K562 (cell line): ENCODE results near the gene CLDN5. TPM values are rescaled to one million over a fixed set of nuclear protein-coding genes. Genes with fewer than 3 reads are reported as not detected.
A peak's percentile ranks its signal among the peaks of the same experiment; 100 is the strongest.

Source experiments
- ATAC-seq: fragments of 200-7000 bp; cut with Tn5 transposase; 3 replicates; pipeline ENCODE4 v1.9.1; 2020; ENCODE audit warnings: moderate library complexity
- BruUV-seq: library from RNA; stranded (reverse); fragments of 400-500 nt; replicated peaks from 2 replicates; lab custom pipeline; 2021; lab: Mats Ljungman, UMichigan
- CTCF ChIA-PET: fragments of 300-600 bp; formaldehyde crosslinking; extraction: SDS; loops from one replicate; lab custom pipeline; 2021; ENCODE audit warnings: low intra/inter-chr PET ratio; lab: Yijun Ruan, JAX
- POLR2A ChIA-PET: fragments of 300-600, 350-650 bp; sonication (Branson Sonifier 250); formaldehyde crosslinking; extraction: SDS; loops from one replicate; lab custom pipeline; 2021; ENCODE audit warnings: antibody characterized with exemption, inconsistent platforms; lab: Yijun Ruan, JAX
- DNase-seq, 4 experiments: peaks; one replicate each; pipeline versions ENCODE4 v3.0.0 to v3.0.0-alpha.2; 2011 to 2018; ENCODE audit warnings: low spot score in 3 of 4, mixed read lengths in 3 of 4; ENCODE audit errors: extremely low read depth in 1 of 4
- FAIRE-seq: peaks from 2 replicates; lab custom pipeline; 2011; peaks lifted over from hg19 to GRCh38; lab: Jason Lieb, UNC
- H2AFZ ChIP-seq: 2 replicates; pipeline ENCODE4 v1.6.0; 2011; ENCODE audit warnings: low read depth, low read length, control low read depth, inconsistent platforms
- H3K27ac ChIP-seq: fragments of 200-600 bp; 3 replicates; pipeline ENCODE4 v1.8.0; 2011; ENCODE audit warnings: low read depth, mild to moderate bottlenecking, control low read depth, inconsistent platforms, low read length, moderate library complexity, mixed read lengths; ENCODE audit errors: extremely low read depth
- H3K27me3 ChIP-seq, 2 experiments: fragments of 300-600 bp in 1 of 2; 2 replicates in 1 of 2; 3 replicates in 1 of 2; pipeline versions ENCODE4 v1.6.0 to v1.8.0; 2011; ENCODE audit warnings: inconsistent platforms in 2 of 2, low read length in 2 of 2, mild to moderate bottlenecking in 1 of 2, mixed read lengths in 1 of 2, moderate library complexity in 1 of 2; ENCODE audit not compliant: control insufficient read depth in 2 of 2, insufficient read depth in 2 of 2
- H3K36me3 ChIP-seq: fragments of 300-600 bp; 3 replicates; pipeline ENCODE4 v1.8.0; 2011; ENCODE audit warnings: mild to moderate bottlenecking, low read length, inconsistent platforms; ENCODE audit not compliant: control insufficient read depth, insufficient read depth
- H3K4me1 ChIP-seq, 2 experiments: fragments of 200-600 bp in 1 of 2; replicated peaks in 1 of 2; 2 replicates in 1 of 2; 3 replicates in 1 of 2; pipeline versions ENCODE4 v1.5.1 to v1.8.0; 2011; ENCODE audit warnings: inconsistent platforms in 2 of 2, low read length in 2 of 2, mild to moderate bottlenecking in 1 of 2, mixed read lengths in 1 of 2, moderate library complexity in 1 of 2; ENCODE audit not compliant: control insufficient read depth in 2 of 2, insufficient read depth in 2 of 2
- H3K4me2 ChIP-seq: 2 replicates; pipeline ENCODE4 v1.6.1; 2011; ENCODE audit warnings: low read length, control low read depth, inconsistent platforms, mixed read lengths; ENCODE audit not compliant: insufficient read depth
- H3K4me3 ChIP-seq: fragments of 200-600 bp; sonication (generic), shearing (Covaris generic); 2 replicates; pipeline ENCODE4 v1.5.1; 2016; ENCODE audit warnings: control low read depth, inconsistent platforms
- H3K79me2 ChIP-seq: fragments of 200-600 bp; 3 replicates; pipeline ENCODE4 v1.8.0; 2011; ENCODE audit warnings: low read length, inconsistent platforms; ENCODE audit not compliant: control insufficient read depth, insufficient read depth
- H3K9ac ChIP-seq, 2 experiments: 2 replicates each; pipeline versions ENCODE4 v1.6.0 to v1.6.1; 2011; ENCODE audit warnings: low read depth in 2 of 2, low read length in 2 of 2, control low read depth in 1 of 2, inconsistent platforms in 1 of 2, mild to moderate bottlenecking in 1 of 2, mixed read lengths in 1 of 2; ENCODE audit not compliant: insufficient read depth in 1 of 2
- H3K9me1 ChIP-seq: one replicate; pipeline ENCODE4 v1.6.0; 2011; ENCODE audit warnings: inconsistent platforms, mild to moderate bottlenecking, low read length, moderate library complexity; ENCODE audit not compliant: control insufficient read depth, insufficient read depth
- H3K9me3 ChIP-seq: replicated peaks from 2 replicates; pipeline ENCODE4 v1.5.1; 2011; ENCODE audit warnings: low read depth, low read length, inconsistent platforms; ENCODE audit not compliant: control insufficient read depth, insufficient read depth
- H4K20me1 ChIP-seq: replicated peaks from 2 replicates; pipeline ENCODE4 v1.6.1; 2011; ENCODE audit warnings: low read length, inconsistent platforms, mixed read lengths; ENCODE audit not compliant: control insufficient read depth, insufficient read depth
- BCL6 ChIP-seq: fragments of 250-450 bp; sonication (Bioruptor Pico); IDR thresholded peaks from 2 replicates; pipeline ENCODE4 v1.4.0; 2020
- CHD2 ChIP-seq: IDR thresholded peaks from 2 replicates; pipeline ENCODE4 v1.6.1; 2011; ENCODE audit warnings: low read depth, low read length
- ETV1 ChIP-seq: fragments of 450-650 bp; conservative IDR thresholded peaks from 2 replicates; pipeline ENCODE4 v1.6.1; 2016; ENCODE audit warnings: missing genetic modification characterization, control low read depth, low read depth, missing compliant biosample characterization
- FOXA3 ChIP-seq, 2 experiments: fragments of 450-650 bp in 1 of 2; sonication (generic) in 1 of 2; formaldehyde crosslinking; IDR thresholded peaks in 1 of 2; conservative IDR thresholded peaks in 1 of 2; 2 replicates each; pipeline versions ENCODE4 v1.4.0 to v1.8.0; 2020 to 2022; ENCODE audit warnings: mild to moderate bottlenecking in 2 of 2, missing genetic modification reagents in 1 of 2
- HCFC1 ChIP-seq: IDR thresholded peaks from 2 replicates; pipeline ENCODE4 v1.6.1; 2012; ENCODE audit warnings: low read depth, low read length, improper control_type of control experiment
- JUN ChIP-seq, 2 experiments: sonication (generic) in 1 of 2; formaldehyde crosslinking in 1 of 2; IDR thresholded peaks; 2 replicates each; pipeline versions ENCODE4 v1.6.1 to v1.8.0; 2012 to 2022; ENCODE audit warnings: borderline replicate concordance in 2 of 2, mild to moderate bottlenecking in 2 of 2, improper control_type of control experiment in 1 of 2, low read depth in 1 of 2, low read length in 1 of 2, missing genetic modification reagents in 1 of 2
- MAFK ChIP-seq: IDR thresholded peaks from 2 replicates; pipeline ENCODE4 v1.6.1; 2011; ENCODE audit warnings: low read length, improper control_type of control experiment
- MCM3 ChIP-seq: fragments of 450-650 bp; IDR thresholded peaks from 2 replicates; pipeline ENCODE4 v1.6.1; 2016
- MCM7 ChIP-seq, 2 experiments: fragments of 450-650 bp; IDR thresholded peaks; 2 replicates each; pipeline ENCODE4 v1.6.1; 2016 to 2018
- NCOA1 ChIP-seq: fragments of 450-650 bp; IDR thresholded peaks from 2 replicates; pipeline ENCODE4 v1.6.1; 2016; ENCODE audit warnings: low read depth
- POU5F1 ChIP-seq: fragments of 150-350 bp; IDR thresholded peaks from 2 replicates; pipeline ENCODE4 v1.6.1; 2014; ENCODE audit warnings: borderline replicate concordance, low read length, low read depth, mild to moderate bottlenecking; ENCODE audit not compliant: partially characterized antibody
- RBM39 ChIP-seq: fragments of 200-400 bp; formaldehyde crosslinking; optimal IDR thresholded peaks from 2 replicates; pipeline ENCODE3; 2018; ENCODE audit warnings: low read depth, low read length
- TEAD4 ChIP-seq, 2 experiments: sonication (generic) in 1 of 2; formaldehyde crosslinking in 1 of 2; IDR thresholded peaks; 2 replicates each; pipeline versions ENCODE4 v1.6.1 to v1.8.0; 2012 to 2022; ENCODE audit warnings: borderline replicate concordance in 1 of 2, inconsistent platforms in 1 of 2, low read length in 1 of 2, mild to moderate bottlenecking in 1 of 2, missing genetic modification reagents in 1 of 2
- TSC22D4 ChIP-seq: fragments of 450-650 bp; IDR thresholded peaks from 2 replicates; pipeline ENCODE4 v1.6.1; 2016; ENCODE audit warnings: missing genetic modification characterization, missing biosample characterization, control low read depth
- ZFP36 ChIP-seq: fragments of 150-350 bp; IDR thresholded peaks from 2 replicates; pipeline ENCODE4 v1.6.1; 2018; ENCODE audit warnings: low read length, low read depth; ENCODE audit not compliant: partially characterized antibody
- ZNF12 ChIP-seq: sonication (generic); formaldehyde crosslinking; IDR thresholded peaks from 2 replicates; pipeline ENCODE4 v1.4.0; 2020; ENCODE audit warnings: mild to moderate bottlenecking, missing genetic modification reagents
- ZNF431 ChIP-seq: sonication (generic); formaldehyde crosslinking; IDR thresholded peaks from 2 replicates; pipeline ENCODE4 v1.8.0; 2022; ENCODE audit warnings: mild to moderate bottlenecking, missing genetic modification reagents
- ZNF764 ChIP-seq: fragments of 250-450 bp; sonication (Bioruptor Pico); IDR thresholded peaks from 2 replicates; pipeline ENCODE4 v1.4.0; 2020; ENCODE audit warnings: low read depth, mild to moderate bottlenecking, moderate library complexity
- ZNF780A ChIP-seq: fragments of 250-450 bp; sonication (Bioruptor Pico); IDR thresholded peaks from 2 replicates; pipeline ENCODE4 v1.5.0; 2021; ENCODE audit warnings: mild to moderate bottlenecking
- ZNF79 ChIP-seq: fragments of 250-450 bp; sonication (Bioruptor Pico); IDR thresholded peaks from 2 replicates; pipeline ENCODE4 v1.4.0; 2020; ENCODE audit warnings: low read depth, mild to moderate bottlenecking, moderate library complexity
- WGBS: fragments of 100-300 bp; shearing (Covaris generic); methylation state at CpG from one replicate; pipeline ENCODE4 v1.1.6; 2016; ENCODE audit warnings: low coverage, mixed read lengths; ENCODE audit not compliant: insufficient coverage; ENCODE audit errors: missing lambda C conversion rate; 5-methylcytosine and 5-hydroxymethylcytosine counted together
- in situ Hi-C: fragments of 300-500 bp; cut with MboI; formaldehyde crosslinking; loops from 4 replicates; pipeline ENCODE4 v1.15.0; 2018; ENCODE audit warnings: inconsistent platforms, mixed read lengths
- intact Hi-C: fragments of 100-400 bp; cut with micrococcal nuclease; formaldehyde crosslinking; loops from 2 replicates; pipeline ENCODE4 v1.14.2; 2022
- polyA plus RNA-seq, 8 experiments: library from polyadenylated mRNA; depleted of rRNA in 4 of 8; stranded (reverse) in 5 of 8; unstranded in 3 of 8; fragments of >200 nt; fragmentation: Nextera tagmentation in 2 of 8; fragmentation: Illumina TruSeq in 1 of 8; extraction: Ambion mirVana in 2 of 8; extraction: Trizol in 1 of 8; gene quantifications; 2 replicates each; pipeline versions ENCODE4 v1.2.1 to v1.2.3, GENCODE V29; 2011 to 2014; ENCODE audit warnings: inconsistent platforms in 1 of 8, missing spikeins in 1 of 8
- total RNA-seq, 7 experiments: library from RNA; depleted of rRNA in 6 of 7; stranded (reverse); fragments of >200 nt in 6 of 7; fragmentation: Illumina TruSeq in 2 of 7; extraction: Trizol in 2 of 7; gene quantifications; 2 replicates each; pipeline versions ENCODE4 v1.2.1 to v1.2.3, GENCODE V29; 2011 to 2021; ENCODE audit warnings: low replicate concordance in 1 of 7
- TF ChIP-seq, protein P1 (sequence below): fragments of 450-650 bp; conservative IDR thresholded peaks from 2 replicates; pipeline ENCODE4 v1.6.1; 2016; ENCODE audit warnings: missing genetic modification characterization, low read depth, mild to moderate bottlenecking, control low read depth, missing compliant biosample characterization
- TF ChIP-seq, protein P2 (sequence below): sonication (generic); formaldehyde crosslinking; IDR thresholded peaks from 2 replicates; pipeline ENCODE4 v1.9.0; 2022; ENCODE audit warnings: mild to moderate bottlenecking, missing genetic modification reagents

CLDN5 gene
- total and polyA plus RNA-seq, 9 of the 15 experiments (the other 6 are each of a cell fraction or from before 2014, with no cell fraction given) = 0.20 TPM; not detected in 8

DNA sequence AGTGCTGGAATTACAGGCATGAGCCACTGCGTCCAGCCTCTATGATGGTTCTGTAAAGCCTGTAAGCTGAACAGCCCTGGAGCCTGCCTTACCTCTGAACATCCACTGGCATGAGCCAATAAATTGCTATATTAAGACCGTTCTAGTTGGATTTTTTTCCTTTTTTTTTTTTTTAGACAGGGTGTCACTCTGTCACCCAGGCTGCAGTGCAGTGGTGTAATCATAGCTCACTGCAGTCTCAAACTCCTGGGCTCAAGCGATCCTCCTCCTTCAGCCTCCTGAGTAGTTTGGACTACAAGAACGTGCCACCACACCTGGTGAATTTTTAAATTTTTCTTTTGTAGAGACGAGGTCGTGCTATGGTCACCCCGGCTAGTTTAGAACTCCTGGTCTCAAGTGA is 26.2 kb upstream of the CLDN5 start:
- no TSS peak for BruUV-seq
- H3K9me1 ChIP-seq = no peaks in the 10 kb centered on the region
- DNase-seq (no peak), ATAC-seq (no peak), FAIRE-seq (no peak)
- ChIA-PET CTCF (no interaction called here), POLR2A (interaction anchor here (0.7 to 1.7 kb wide), 2 partner anchors 12 to 17 kb away, joined by 4 to 8 read pairs; no protein-coding TSS in a partner anchor)
- no peaks in the 10 kb centered on the region; a peak in 1 of 5 replicates for H3K4me1 ChIP-seq
- intact Hi-C loops (no loop called here), in situ Hi-C loops (loop anchor here (25.0 kb wide), 1 partner anchor 1587 kb away; no protein-coding TSS in a partner anchor)
- H3K36me3 ChIP-seq = no peaks in the 10 kb centered on the region
- no peak overlapping the region for H3K9ac ChIP-seq
- H3K27ac ChIP-seq = no peak overlapping the region
- under 1% methylated on average over 7 of the region's 7 CpGs for WGBS
- peaks cover 64 to 77% of the 10 kb centered on the region in 2 experiments for H3K27me3 ChIP-seq
- no peaks in the 10 kb centered on the region for H4K20me1 ChIP-seq
- H3K4me2 ChIP-seq = no peak overlapping the region
- H3K9me3 ChIP-seq = peaks cover 6% of the 10 kb centered on the region
- H3K79me2 ChIP-seq = no peaks in the 10 kb centered on the region
- no peak overlapping the region for H3K4me3 ChIP-seq
- H2AFZ ChIP-seq = no peak overlapping the region
- TF ChIP-seq ZNF79 (CRISPR knock-in tag) = no peak
- TF ChIP-seq NCOA1 = no peak
- no peak for TF ChIP-seq POU5F1
- TF ChIP-seq MCM3 = 0 out of 2 replicates have a peak, but pooled peaks have one; percentile 2
- TF ChIP-seq, protein P1, sequence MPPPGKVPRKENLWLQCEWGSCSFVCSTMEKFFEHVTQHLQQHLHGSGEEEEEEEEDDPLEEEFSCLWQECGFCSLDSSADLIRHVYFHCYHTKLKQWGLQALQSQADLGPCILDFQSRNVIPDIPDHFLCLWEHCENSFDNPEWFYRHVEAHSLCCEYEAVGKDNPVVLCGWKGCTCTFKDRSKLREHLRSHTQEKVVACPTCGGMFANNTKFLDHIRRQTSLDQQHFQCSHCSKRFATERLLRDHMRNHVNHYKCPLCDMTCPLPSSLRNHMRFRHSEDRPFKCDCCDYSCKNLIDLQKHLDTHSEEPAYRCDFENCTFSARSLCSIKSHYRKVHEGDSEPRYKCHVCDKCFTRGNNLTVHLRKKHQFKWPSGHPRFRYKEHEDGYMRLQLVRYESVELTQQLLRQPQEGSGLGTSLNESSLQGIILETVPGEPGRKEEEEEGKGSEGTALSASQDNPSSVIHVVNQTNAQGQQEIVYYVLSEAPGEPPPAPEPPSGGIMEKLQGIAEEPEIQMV (tag) = no peak
- TF ChIP-seq ZNF431 = no peak
- TF ChIP-seq ZNF12 (CRISPR knock-in tag) = peak; percentile 56; the same call in 1 of the 2 replicates
- TF ChIP-seq TSC22D4 (tag) = 0 out of 2 replicates have a peak, but pooled peaks have one; percentile 26
- TF ChIP-seq ZFP36 = no peak
- TF ChIP-seq RBM39 = no peak
- no peak for TF ChIP-seq ZNF780A (CRISPR knock-in tag)
- no peak for TF ChIP-seq JUN (IDR thresholded peaks at IDR 0.05; ENCODE audit: borderline replicate concordance, low read depth, low read length)
- peak; percentile 24; the same call in 1 of the 2 replicates for TF ChIP-seq JUN (CRISPR knock-in tag; IDR thresholded peaks at IDR 0.05; ENCODE audit: borderline replicate concordance)
- no peak for TF ChIP-seq TEAD4 (IDR thresholded peaks at IDR 0.05; ENCODE audit: low read length)
- TF ChIP-seq TEAD4 (CRISPR knock-in tag; IDR thresholded peaks at IDR 0.05; ENCODE audit: borderline replicate concordance) = 0 out of 2 replicates have a peak, but pooled peaks have one; percentile 44
- TF ChIP-seq MCM7 (IDR thresholded peaks at IDR 0.05) = peak in 1 of 2 experiments; percentile 54; a peak in 1 of 4 replicates
- no peak for TF ChIP-seq MAFK
- no peak for TF ChIP-seq CHD2
- TF ChIP-seq FOXA3 (CRISPR knock-in tag; conservative IDR thresholded peaks at IDR 0.05 in 1 of 2, IDR thresholded peaks at IDR 0.05 in 1 of 2) = 0 out of 4 replicates have a peak, but pooled peaks of 1 of the 2 experiments have one; percentile 53
- no peak for TF ChIP-seq BCL6 (CRISPR knock-in tag)
- no peak for TF ChIP-seq HCFC1
- TF ChIP-seq ZNF764 (CRISPR knock-in tag) = no peak
- TF ChIP-seq, protein P2, sequence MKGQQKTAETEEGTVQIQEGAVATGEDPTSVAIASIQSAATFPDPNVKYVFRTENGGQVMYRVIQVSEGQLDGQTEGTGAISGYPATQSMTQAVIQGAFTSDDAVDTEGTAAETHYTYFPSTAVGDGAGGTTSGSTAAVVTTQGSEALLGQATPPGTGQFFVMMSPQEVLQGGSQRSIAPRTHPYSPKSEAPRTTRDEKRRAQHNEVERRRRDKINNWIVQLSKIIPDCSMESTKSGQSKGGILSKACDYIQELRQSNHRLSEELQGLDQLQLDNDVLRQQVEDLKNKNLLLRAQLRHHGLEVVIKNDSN (CRISPR knock-in tag) = peak; percentile 10; the same call in 1 of the 2 replicates
- no peak for TF ChIP-seq ETV1 (tag)
